Gastroesophageal sphincter (tissue), 3 donors: ENCODE results near the gene ANTXR2.

Source experiments
- POLR2A ChIP-seq, 2 donors: fragments of 450-650 bp; IDR thresholded peaks; one replicate each; pipeline ENCODE4 v1.6.1; 2017; ENCODE audit warnings: antibody characterized with exemption in 2 of 2, mild to moderate bottlenecking in 2 of 2, moderate library complexity in 1 of 2
- TF ChIP-seq, protein P1 (sequence below), 4 experiments: fragments of 200-600 bp in 2 of 4; fragments of 450-650 bp in 2 of 4; sonication (generic) in 1 of 4; IDR thresholded peaks; one replicate each; pipeline ENCODE4 v1.5.1; 2017 to 2019; ENCODE audit warnings: antibody characterized with exemption in 4 of 4, mild to moderate bottlenecking in 2 of 4, moderate library complexity in 2 of 4

DNA sequence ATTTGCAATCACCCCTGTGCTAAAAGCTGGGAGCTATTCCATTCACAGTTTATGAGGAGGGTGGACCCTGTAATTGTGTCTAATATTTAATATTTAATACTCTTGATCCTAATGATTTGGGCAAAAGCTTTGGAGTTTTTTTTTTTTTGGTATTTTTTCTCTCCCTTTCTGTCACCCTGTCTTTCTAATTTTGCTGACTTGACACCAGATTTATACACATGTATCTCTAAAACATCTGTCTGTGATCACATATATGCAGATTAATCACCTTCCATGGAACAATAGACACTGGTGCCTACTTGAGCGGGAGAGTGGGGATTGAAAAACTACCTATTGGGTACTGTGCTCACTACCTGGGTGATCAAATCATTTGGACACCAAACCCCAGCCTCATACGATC lies 18.7 kb upstream of the ANTXR2 start:
- TF ChIP-seq, protein P1, sequence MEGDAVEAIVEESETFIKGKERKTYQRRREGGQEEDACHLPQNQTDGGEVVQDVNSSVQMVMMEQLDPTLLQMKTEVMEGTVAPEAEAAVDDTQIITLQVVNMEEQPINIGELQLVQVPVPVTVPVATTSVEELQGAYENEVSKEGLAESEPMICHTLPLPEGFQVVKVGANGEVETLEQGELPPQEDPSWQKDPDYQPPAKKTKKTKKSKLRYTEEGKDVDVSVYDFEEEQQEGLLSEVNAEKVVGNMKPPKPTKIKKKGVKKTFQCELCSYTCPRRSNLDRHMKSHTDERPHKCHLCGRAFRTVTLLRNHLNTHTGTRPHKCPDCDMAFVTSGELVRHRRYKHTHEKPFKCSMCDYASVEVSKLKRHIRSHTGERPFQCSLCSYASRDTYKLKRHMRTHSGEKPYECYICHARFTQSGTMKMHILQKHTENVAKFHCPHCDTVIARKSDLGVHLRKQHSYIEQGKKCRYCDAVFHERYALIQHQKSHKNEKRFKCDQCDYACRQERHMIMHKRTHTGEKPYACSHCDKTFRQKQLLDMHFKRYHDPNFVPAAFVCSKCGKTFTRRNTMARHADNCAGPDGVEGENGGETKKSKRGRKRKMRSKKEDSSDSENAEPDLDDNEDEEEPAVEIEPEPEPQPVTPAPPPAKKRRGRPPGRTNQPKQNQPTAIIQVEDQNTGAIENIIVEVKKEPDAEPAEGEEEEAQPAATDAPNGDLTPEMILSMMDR (IDR thresholded peaks at IDR 0.05) = no peak
- TF ChIP-seq POLR2A (IDR thresholded peaks at IDR 0.05) = no peak
